NCI-H2029 (cell line): ENCODE results near the gene SCLT1.

Experiments used
- DNase-seq: peaks from one replicate; lab custom pipeline; 2025; lab: John Stamatoyannopoulos, UW

SCLT1 gene

GRCh38 chr4:128869776-128870509 is 223.4 kb downstream of the SCLT1 start:
- no peak for DNase-seq

- DNase-seq: no peak
These were observed 224.6 kb downstream of the SCLT1 start for GRCh38 chr4:128868758-128869157.

- DNase-seq: no peak
These were observed 226.6 kb downstream of the SCLT1 start for GRCh38 chr4:128866691-128867090.

- no peak for DNase-seq
These were observed 227.1 kb downstream of the SCLT1 start for GRCh38 chr4:128866269-128866668.

GRCh38 chr4:128865132-128865531 is 228.2 kb downstream of the SCLT1 start:
- DNase-seq: no peak

- DNase-seq: peak; percentile 39
These were observed 229.8 kb downstream of the SCLT1 start for GRCh38 chr4:128863312-128864075.

- DNase-seq: no peak
These were observed 230.6 kb downstream of the SCLT1 start for GRCh38 chr4:128862608-128863311.

- DNase-seq: no peak
These were observed 231.4 kb downstream of the SCLT1 start for GRCh38 chr4:128861856-128862518.

- DNase-seq: no peak
These were observed 233.3 kb downstream of the SCLT1 start for GRCh38 chr4:128859887-128860677.

GRCh38 chr4:128858879-128859671 is 234.3 kb downstream of the SCLT1 start:
- no peak for DNase-seq

GRCh38 chr4:128856246-128856645 is 237.1 kb downstream of the SCLT1 start:
- DNase-seq: no peak

- DNase-seq: no peak
These were observed 237.7 kb downstream of the SCLT1 start for GRCh38 chr4:128855621-128856020.

- DNase-seq: no peak
These were observed 238.9 kb downstream of the SCLT1 start for GRCh38 chr4:128854433-128854832.

- no peak for DNase-seq
These were observed 239.6 kb downstream of the SCLT1 start for GRCh38 chr4:128853741-128854140.

- no peak for DNase-seq
These were observed 243.1 kb downstream of the SCLT1 start for GRCh38 chr4:128850252-128850651.

GRCh38 chr4:128848461-128848860 is 244.9 kb downstream of the SCLT1 start:
- no peak for DNase-seq

GRCh38 chr4:128847082-128847724 is 246.1 kb downstream of the SCLT1 start:
- peak; percentile 81 for DNase-seq

- peak; percentile 88 for DNase-seq
These were observed 247.3 kb downstream of the SCLT1 start for GRCh38 chr4:128846063-128846462.

GRCh38 chr4:128844931-128845330 is 248.4 kb downstream of the SCLT1 start:
- no peak for DNase-seq

GRCh38 chr4:128841402-128841801 is 251.9 kb downstream of the SCLT1 start:
- no peak for DNase-seq
